NT2/D1 (cell line): ENCODE results near the gene COTL1.

Experiments
- SUZ12 ChIP-seq: IDR thresholded peaks from 2 replicates; pipeline ENCODE4 v1.6.1; 2011; ENCODE audit not compliant: insufficient read length, insufficient read depth; ENCODE audit errors: extremely low read depth
- YY1 ChIP-seq: IDR thresholded peaks from 2 replicates; pipeline ENCODE4 v1.6.1; 2011; ENCODE audit not compliant: insufficient read length, insufficient read depth
- ZNF274 ChIP-seq: IDR thresholded peaks from 2 replicates; pipeline ENCODE4 v1.6.1; 2011; ENCODE audit warnings: mild to moderate bottlenecking, low read depth, low read length

- TF ChIP-seq YY1, result no peak
- no peak for TF ChIP-seq ZNF274
- no peak for TF ChIP-seq SUZ12
Measured at GRCh38 chr16:84555418-84556196, 62.3 kb downstream of the COTL1 start.
